OCI-M2 (cell line): ENCODE results near the gene BEND3.
"Not testable (repeated sequence)": the region's sequence is repeated elsewhere in the genome, so short reads cannot be mapped to it uniquely, and the experiment has no call there.

ENCODE experiments used
- DNase-seq: peaks from one replicate; lab custom pipeline; 2025; ENCODE audit not compliant: unreplicated experiment; lab: John Stamatoyannopoulos, UW

Gene BEND3

DNA sequence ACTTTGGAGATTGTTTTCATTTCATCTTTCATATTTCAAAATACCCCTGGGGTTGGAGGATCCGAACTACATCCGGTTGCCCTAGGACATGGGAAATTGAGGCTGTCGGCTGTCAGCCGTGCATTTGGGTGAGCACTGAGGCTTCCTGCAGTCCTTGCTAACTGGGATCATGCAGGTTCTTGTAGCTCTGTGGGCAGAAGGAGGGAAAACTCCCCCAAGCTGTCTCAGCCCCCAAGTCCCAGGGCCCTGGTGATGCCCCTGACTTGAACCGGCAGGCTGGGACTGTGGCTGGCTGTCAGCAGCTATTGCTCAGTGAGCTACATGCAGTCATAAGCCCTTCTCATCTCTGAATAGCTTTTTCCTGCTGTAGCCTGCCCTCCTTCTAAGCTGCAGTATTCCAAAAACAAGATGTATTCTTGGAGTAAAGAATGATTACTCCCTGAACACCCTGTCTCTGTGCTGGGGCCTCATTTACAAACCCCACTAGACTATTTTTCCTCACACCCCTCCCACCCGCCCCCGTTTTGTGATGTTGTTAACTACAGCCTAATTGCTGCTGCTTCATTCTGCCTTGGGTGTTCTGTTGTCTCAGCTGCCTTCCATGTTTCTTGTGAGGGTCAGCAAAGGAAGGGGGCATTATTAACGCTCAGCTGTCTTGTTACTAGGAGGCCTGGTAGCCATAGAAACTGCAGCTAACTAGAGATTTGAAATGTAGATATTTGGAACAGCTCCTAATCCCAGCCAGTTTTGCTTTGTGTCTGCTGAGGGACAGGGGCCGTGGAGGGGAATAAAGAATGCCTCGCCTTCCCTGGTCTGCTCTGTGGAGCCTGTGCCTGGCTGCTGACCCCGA is 69.3 kb downstream of the BEND3 start:
- no peak for DNase-seq

DNA sequence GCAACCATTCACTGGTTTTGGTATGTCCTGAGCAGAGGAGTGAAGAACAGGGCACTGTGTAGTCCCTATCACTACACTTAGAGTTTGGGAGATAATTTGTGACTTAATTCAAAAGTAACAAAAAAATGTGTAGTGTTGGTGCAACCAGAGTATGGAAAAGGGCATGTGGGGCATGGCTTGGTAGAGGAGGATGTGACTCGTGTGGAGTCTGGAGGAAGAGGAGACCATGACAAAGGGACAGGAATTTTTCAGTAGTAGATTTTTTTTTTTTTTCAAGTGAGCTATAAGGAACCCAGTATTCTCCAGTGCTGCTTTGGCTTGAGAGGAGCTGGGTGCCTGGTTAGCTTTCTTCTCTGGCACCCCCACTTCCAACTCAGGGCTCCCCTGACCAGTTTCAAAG is 82.2 kb downstream of the BEND3 start:
- DNase-seq, result no peak

DNA sequence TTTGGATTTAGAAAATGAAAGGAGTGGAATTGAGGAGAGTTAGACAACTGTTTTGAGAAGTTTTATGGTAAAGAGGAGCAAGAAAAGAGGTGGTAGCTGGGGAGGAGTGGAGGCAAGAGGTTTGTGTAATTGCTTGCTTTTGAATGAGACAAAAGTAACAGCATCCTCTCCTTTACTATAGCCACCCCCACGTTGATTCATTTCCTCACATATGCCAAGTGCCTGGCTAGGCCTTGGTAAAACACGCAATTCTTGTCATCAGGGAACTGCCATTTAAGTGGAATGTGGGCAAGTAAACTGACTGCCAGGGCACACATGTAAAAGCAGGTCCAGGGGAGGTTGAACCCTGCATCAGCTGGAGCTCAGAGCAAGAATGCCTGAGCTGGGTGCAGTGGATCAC is 83.3 kb downstream of the BEND3 start:
- no peak for DNase-seq

- DNase-seq, result no peak
Observed at GRCh38 chr6:107030151-107030550, 85.2 kb downstream of the BEND3 start.

DNA sequence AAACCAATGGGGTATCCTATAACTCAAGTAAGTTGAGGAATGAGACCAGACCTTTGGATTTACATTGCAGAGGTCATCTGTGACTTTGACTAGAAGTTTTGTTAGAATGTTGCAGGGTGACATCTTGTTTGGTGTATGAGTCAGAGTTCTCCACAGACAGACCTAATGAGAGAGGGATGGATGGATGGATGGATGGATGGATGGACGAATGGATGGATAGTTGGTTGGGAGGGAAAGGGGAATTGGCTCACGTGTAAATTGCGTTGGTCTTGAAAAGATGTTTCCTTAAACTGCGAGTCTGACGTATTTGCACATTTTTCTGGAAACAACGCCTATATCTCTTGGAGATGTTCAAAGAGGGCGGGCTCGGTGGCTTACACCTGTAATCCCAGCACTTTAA is 88.3 kb downstream of the BEND3 start:
- no peak for DNase-seq

DNA sequence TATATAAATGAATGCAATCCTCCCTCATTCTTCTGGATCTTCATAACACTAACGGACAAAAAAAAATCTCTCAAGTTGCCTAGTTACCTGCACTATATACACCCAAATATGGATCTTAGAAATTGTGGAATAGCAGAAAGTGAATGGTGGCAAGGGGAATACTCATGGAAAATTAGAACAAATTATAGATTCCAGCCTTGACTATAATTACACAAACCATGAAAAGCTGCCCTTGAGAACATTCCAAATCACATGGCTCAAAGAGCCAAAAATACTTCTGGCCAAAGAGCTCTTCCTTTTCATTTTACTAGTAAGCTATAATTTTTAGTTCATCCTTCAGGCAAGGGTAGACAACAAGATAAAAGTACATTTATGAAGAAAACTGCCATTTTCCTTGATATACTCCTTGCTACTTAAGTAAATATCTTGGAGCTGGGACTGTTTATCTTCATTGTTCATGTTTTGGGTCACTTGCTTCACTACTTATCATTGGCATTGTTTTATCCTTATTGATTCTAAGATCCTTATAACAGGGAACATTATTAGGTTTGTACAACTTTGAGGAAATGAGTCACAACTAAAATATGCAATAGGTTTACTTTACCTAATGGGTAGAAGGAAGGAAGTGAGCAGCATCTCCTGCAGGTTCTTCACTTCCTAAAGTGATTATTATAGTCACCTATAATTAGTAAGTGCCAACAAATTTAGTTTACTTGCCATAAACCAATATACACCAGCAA is 93.7 kb downstream of the BEND3 start:
- no peak for DNase-seq

- DNase-seq, result no peak
Observed at GRCh38 chr6:107020239-107020638, 95.1 kb downstream of the BEND3 start.

GRCh38 chr6:107019628-107020027 is 95.7 kb downstream of the BEND3 start:
- not testable (repeated sequence) for DNase-seq

- no peak for DNase-seq
Observed at GRCh38 chr6:107019047-107019446, 96.3 kb downstream of the BEND3 start.
